Measurements from ENCODE around the gene CEP104. TPM values are rescaled to one million over a fixed set of nuclear protein-coding genes. Genes with fewer than 3 reads are reported as not detected.

CEP104 gene
- polyA plus RNA-seq, 1 donor from 2014 or later: 18.3 TPM

- H3K4me1 Mint-ChIP-seq: peaks cover 0 to 2% (median 0%) of the 10 kb centered on the region in 3 donors
- H3K36me3 Mint-ChIP-seq: peaks cover 4% of the 10 kb centered on the region
- H3K9me3 Mint-ChIP-seq: no peaks in the 10 kb centered on the region
- H3K27me3 Mint-ChIP-seq: no peaks in the 10 kb centered on the region
- no peak overlapping the region for H3K27ac Mint-ChIP-seq
- H3K4me3 Mint-ChIP-seq: no peak overlapping the region
These were observed 29.2 kb upstream of the CEP104 start for GRCh38 chr1:3886106-3886670.

GRCh38 chr1:3885611-3886010 is 28.6 kb upstream of the CEP104 start:
- no peaks in the 10 kb centered on the region for H3K27me3 Mint-ChIP-seq
- no peak overlapping the region for H3K4me3 Mint-ChIP-seq
- no peak overlapping the region for H3K27ac Mint-ChIP-seq
- H3K4me1 Mint-ChIP-seq: peaks cover 0 to 2% (median 0%) of the 10 kb centered on the region in 3 donors
- no peaks in the 10 kb centered on the region for H3K9me3 Mint-ChIP-seq
- H3K36me3 Mint-ChIP-seq: peaks cover 4% of the 10 kb centered on the region

- Mint-ChIP-seq H3K9me3 (no peaks in the 10 kb centered on the region), H3K4me1 (peaks cover 0 to 2% (median 0%) of the 10 kb centered on the region in 3 donors), H3K4me3 (no peak overlapping the region), H3K36me3 (peaks cover 5% of the 10 kb centered on the region), H3K27ac (no peak overlapping the region), H3K27me3 (no peaks in the 10 kb centered on the region)
These were observed 28.0 kb upstream of the CEP104 start for GRCh38 chr1:3884966-3885365.

GRCh38 chr1:3883194-3883925 is 26.3 kb upstream of the CEP104 start:
- Mint-ChIP-seq H3K27me3 (no peaks in the 10 kb centered on the region), H3K9me3 (peaks cover 0 to 8% (median 0%) of the 10 kb centered on the region in 3 donors), H3K36me3 (peaks cover 14% of the 10 kb centered on the region), H3K4me3 (no peak overlapping the region), H3K27ac (no peak overlapping the region), H3K4me1 (no peaks in the 10 kb centered on the region)

- H3K4me3 Mint-ChIP-seq: no peak overlapping the region
- H3K9me3 Mint-ChIP-seq: peaks cover 0 to 8% (median 0%) of the 10 kb centered on the region in 3 donors
These were observed 24.1 kb upstream of the CEP104 start for GRCh38 chr1:3881193-3881480.

GRCh38 chr1:3880429-3881192 is 23.6 kb upstream of the CEP104 start:
- Mint-ChIP-seq H3K4me1 (no peaks in the 10 kb centered on the region), H3K36me3 (peaks cover 17% of the 10 kb centered on the region), H3K4me3 (no peak overlapping the region), H3K27ac (no peak overlapping the region), H3K27me3 (no peaks in the 10 kb centered on the region), H3K9me3 (peaks cover 0 to 8% (median 0%) of the 10 kb centered on the region in 3 donors)

More at GRCh38 chr1:3881193-3881480, 24.1 kb upstream of the CEP104 start:
- Mint-ChIP-seq H3K4me1 (no peaks in the 10 kb centered on the region), H3K36me3 (peaks cover 15% of the 10 kb centered on the region), H3K27ac (no peak overlapping the region), H3K27me3 (no peaks in the 10 kb centered on the region)

- Mint-ChIP-seq H3K4me3 (no peak overlapping the region), H3K9me3 (peaks cover 0 to 8% (median 0%) of the 10 kb centered on the region in 3 donors), H3K27ac (no peak overlapping the region), H3K27me3 (no peaks in the 10 kb centered on the region), H3K4me1 (no peaks in the 10 kb centered on the region), H3K36me3 (peaks cover 17% of the 10 kb centered on the region)
These were observed 22.9 kb upstream of the CEP104 start for GRCh38 chr1:3879787-3880428.

- peak overlapping the region in 1 of 3 donors; percentile 50 for H3K27ac Mint-ChIP-seq
- H3K36me3 Mint-ChIP-seq: peaks cover 17% of the 10 kb centered on the region
- no peaks in the 10 kb centered on the region for H3K27me3 Mint-ChIP-seq
- H3K4me1 Mint-ChIP-seq: no peaks in the 10 kb centered on the region
- no peak overlapping the region for H3K4me3 Mint-ChIP-seq
- peaks cover 0 to 8% (median 0%) of the 10 kb centered on the region in 3 donors for H3K9me3 Mint-ChIP-seq
These were observed 22.1 kb upstream of the CEP104 start for GRCh38 chr1:3879099-3879498.

GRCh38 chr1:3876716-3877115 is 19.7 kb upstream of the CEP104 start:
- peaks cover 0 to 8% (median 0%) of the 10 kb centered on the region in 3 donors for H3K9me3 Mint-ChIP-seq
- no peaks in the 10 kb centered on the region for H3K4me1 Mint-ChIP-seq
- peaks cover 21% of the 10 kb centered on the region for H3K36me3 Mint-ChIP-seq
- H3K27me3 Mint-ChIP-seq: no peaks in the 10 kb centered on the region
- H3K4me3 Mint-ChIP-seq: no peak overlapping the region
- H3K27ac Mint-ChIP-seq: no peak overlapping the region

GRCh38 chr1:3874736-3875135 is 17.7 kb upstream of the CEP104 start:
- H3K27me3 Mint-ChIP-seq: no peaks in the 10 kb centered on the region

GRCh38 chr1:3872546-3872945 is 15.5 kb upstream of the CEP104 start:
- no peaks in the 10 kb centered on the region for H3K9me3 Mint-ChIP-seq
- H3K27ac Mint-ChIP-seq: no peak overlapping the region
- H3K4me1 Mint-ChIP-seq: no peaks in the 10 kb centered on the region
- peaks cover 8% of the 10 kb centered on the region for H3K36me3 Mint-ChIP-seq
- H3K27me3 Mint-ChIP-seq: no peaks in the 10 kb centered on the region
- no peak overlapping the region for H3K4me3 Mint-ChIP-seq

More at GRCh38 chr1:3874736-3875135, 17.7 kb upstream of the CEP104 start:
- peaks cover 18% of the 10 kb centered on the region for H3K36me3 Mint-ChIP-seq
- no peak overlapping the region for H3K4me3 Mint-ChIP-seq
- H3K4me1 Mint-ChIP-seq: no peaks in the 10 kb centered on the region
- no peak overlapping the region for H3K27ac Mint-ChIP-seq
- peaks cover 0 to 8% (median 0%) of the 10 kb centered on the region in 3 donors for H3K9me3 Mint-ChIP-seq

- H3K27me3 Mint-ChIP-seq: no peaks in the 10 kb centered on the region
- H3K27ac Mint-ChIP-seq: no peak overlapping the region
- H3K4me1 Mint-ChIP-seq: peaks cover 0 to 2% (median 0%) of the 10 kb centered on the region in 3 donors
- H3K4me3 Mint-ChIP-seq: no peak overlapping the region
- H3K9me3 Mint-ChIP-seq: no peaks in the 10 kb centered on the region
- peaks cover 9% of the 10 kb centered on the region for H3K36me3 Mint-ChIP-seq
These were observed 14.4 kb upstream of the CEP104 start for GRCh38 chr1:3871451-3871805.

- Mint-ChIP-seq H3K9me3 (no peaks in the 10 kb centered on the region), H3K4me3 (no peak overlapping the region), H3K4me1 (peaks cover 0 to 6% (median 4%) of the 10 kb centered on the region in 3 donors), H3K27me3 (no peaks in the 10 kb centered on the region), H3K27ac (no peak overlapping the region), H3K36me3 (peaks cover 8% of the 10 kb centered on the region)
These were observed 12.8 kb upstream of the CEP104 start for GRCh38 chr1:3869751-3870301.

- peak overlapping the region in 1 of 3 donors; percentile 93 for H3K27ac Mint-ChIP-seq
- H3K36me3 Mint-ChIP-seq: peaks cover 4% of the 10 kb centered on the region
- no peaks in the 10 kb centered on the region for H3K27me3 Mint-ChIP-seq
- H3K4me3 Mint-ChIP-seq: no peak overlapping the region
- H3K4me1 Mint-ChIP-seq: peaks cover 0 to 8% (median 6%) of the 10 kb centered on the region in 3 donors
- no peaks in the 10 kb centered on the region for H3K9me3 Mint-ChIP-seq
These were observed 11.5 kb upstream of the CEP104 start for GRCh38 chr1:3868464-3869006.
